HUDEP-2 (cell line): ENCODE measurements around the gene CYRIA.
A peak's percentile ranks its signal among the peaks of the same experiment; 100 is the strongest.

Source experiments
- DNase-seq, 76 experiments: peaks; one replicate each; lab custom pipeline; 2025; ENCODE audit not compliant: unreplicated experiment in 76 of 76; lab: John Stamatoyannopoulos, UW

CYRIA gene

DNA sequence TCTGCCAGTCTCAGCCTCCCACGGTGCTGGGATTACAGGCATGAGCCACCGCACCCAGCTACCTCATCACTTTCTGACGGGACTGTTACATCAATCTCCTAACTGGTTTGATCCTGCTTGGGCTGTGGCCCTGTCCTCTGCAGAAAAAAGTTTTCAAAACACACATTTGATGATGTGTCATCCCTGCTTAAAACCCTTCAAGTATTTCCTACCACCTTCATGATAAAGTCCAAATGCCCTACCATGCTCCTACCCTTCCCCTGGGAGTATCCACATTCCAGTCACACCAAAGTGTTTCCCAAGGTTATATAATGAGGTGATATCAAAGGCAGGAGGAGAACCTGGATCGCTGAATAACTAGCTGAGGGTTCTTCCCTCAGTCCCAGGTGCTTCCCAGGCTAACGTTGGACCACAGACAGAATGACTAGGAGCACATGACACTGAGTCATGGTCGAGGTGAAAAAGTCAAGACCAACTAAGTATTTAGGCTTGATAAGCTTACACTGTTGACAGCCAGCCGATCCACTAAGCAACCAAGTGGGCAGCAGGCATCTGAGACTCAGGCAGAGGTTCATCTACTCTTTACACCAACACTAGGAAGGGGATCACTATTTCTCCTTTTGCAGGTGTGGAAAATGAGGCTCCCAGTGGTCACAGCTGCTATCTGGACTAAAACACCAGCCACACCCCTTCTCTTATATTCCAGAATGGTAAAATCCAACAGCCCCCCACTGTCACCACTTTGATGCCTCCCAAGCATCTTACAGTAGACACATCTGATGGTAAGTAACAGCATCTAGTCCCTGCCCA is 31.8 kb downstream of the CYRIA start:
- peak in 7 of 76 experiments; percentile 8 to 32 (median 24) for DNase-seq

- DNase-seq, result no peak
These were observed 33.0 kb downstream of the CYRIA start for GRCh38 chr2:16632598-16632997.

DNA sequence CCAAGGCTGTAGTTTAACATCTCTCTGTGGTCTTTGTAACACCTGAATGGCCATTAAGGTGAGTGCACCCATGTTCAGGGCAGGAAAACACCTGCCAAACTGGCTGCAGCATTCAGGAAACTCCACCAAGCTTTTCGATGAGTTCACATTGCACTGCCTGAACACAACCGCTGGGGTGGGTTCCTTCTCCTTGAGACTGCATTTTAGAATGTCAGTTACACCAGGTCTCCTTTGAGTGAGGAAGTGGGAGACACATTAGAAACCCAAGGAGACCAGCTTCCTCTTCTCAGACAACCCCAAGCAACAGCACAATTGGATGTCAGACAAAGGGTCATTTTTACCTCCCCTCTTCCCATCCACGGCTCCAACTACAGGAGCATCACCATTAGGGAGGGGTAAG is 35.2 kb downstream of the CYRIA start:
- no peak for DNase-seq

GRCh38 chr2:16629770-16630169 is 35.9 kb downstream of the CYRIA start:
- no peak for DNase-seq

GRCh38 chr2:16629044-16629443 is 36.6 kb downstream of the CYRIA start:
- DNase-seq, result peak in 6 of 76 experiments; percentile 9 to 18 (median 14)

- DNase-seq, result no peak
These were observed 37.3 kb downstream of the CYRIA start for GRCh38 chr2:16628314-16628713.

DNA sequence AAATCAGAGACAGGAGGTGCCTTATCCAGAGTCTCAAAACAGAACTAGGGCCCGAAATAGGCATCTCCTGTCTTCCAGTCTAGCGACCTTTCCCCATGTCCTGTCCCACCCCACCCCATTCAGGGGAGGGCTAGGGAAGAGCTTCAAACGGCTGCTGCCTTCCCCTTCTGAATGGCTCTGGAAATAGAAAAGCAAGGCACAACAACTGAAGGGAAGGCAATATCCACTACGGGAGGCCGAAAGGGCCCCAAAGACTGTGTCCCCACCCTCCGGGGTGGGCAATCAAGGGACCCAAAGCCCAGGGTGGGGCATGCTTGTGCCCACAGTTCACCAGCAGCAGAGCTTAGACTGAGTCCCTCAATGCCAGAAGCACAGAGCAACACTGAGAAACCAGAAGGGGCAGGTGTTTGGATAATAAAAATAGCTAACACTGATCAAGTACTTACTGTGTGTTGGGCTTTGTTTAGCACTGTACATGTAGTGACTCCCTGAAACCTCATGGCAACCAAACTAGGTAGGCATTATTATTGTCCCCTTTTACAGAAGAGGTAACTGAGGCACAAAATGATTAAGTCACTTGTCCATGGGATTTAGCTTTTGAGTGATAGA is 38.5 kb downstream of the CYRIA start:
- no peak for DNase-seq

DNA sequence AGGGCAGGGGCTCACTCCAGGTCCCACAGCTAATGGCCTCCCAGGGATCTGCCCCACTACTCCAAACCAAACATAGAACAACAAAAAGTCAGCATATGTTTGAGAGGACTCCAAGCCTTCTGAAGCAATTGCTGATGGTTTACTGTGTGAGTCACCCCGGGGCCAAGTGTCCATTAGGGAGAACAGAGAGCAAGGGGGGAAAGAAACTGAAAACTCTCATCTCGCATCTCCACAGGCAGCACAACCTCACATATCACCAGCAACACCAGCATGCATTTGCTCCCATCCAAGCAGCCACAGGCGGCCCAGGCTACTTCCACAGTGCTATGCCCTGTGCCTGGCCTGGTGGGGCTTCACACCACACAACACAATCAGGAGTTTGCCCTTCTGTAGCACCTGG is 39.1 kb downstream of the CYRIA start:
- no peak for DNase-seq

GRCh38 chr2:16625759-16626158 is 39.9 kb downstream of the CYRIA start:
- DNase-seq, result no peak

GRCh38 chr2:16625201-16625729 is 40.4 kb downstream of the CYRIA start:
- DNase-seq, result peak in 35 of 76 experiments; percentile 7 to 76 (median 28)

- DNase-seq, result no peak
These were observed 41.2 kb downstream of the CYRIA start for GRCh38 chr2:16624436-16624780.

DNA sequence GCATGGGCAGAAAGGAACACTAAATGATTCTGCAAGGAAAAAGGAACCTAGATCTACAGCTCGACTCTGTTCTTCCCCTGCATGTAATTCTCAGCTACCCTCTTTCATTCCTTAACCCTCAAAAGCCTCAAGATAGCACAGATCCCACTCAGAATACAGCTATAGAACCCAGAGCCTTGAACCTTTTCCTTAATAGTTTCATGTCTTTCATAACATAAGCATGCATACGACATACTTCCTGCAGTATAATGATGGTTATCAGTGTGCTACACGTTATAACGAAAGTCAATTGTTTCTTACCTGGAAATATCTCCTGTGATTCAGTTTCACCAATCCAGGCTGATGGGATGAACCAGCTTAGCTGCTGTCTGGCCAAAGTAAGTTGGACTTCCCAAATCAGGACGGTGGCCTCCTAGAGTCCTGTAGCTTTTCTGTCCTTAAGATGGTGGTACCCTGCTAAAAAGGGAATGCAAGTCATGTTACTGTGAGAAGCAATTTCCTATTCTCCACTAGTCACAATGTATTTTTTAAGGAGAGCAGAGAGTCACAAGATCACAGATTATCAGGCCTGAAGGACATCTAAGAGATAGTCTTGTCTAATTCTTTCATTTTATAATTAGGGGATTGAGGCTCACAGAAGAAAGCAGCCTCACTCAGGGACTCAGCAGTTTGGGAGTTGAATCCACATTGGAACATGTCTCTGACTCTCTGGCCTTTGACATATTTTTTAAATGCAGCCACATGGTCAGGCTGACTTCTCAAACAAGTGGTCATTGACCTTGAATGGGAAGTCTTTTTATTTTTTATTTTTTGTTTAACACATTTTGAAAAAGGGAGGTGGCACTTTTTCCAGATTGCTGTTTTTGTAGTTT is 41.8 kb downstream of the CYRIA start:
- DNase-seq, result no peak

DNA sequence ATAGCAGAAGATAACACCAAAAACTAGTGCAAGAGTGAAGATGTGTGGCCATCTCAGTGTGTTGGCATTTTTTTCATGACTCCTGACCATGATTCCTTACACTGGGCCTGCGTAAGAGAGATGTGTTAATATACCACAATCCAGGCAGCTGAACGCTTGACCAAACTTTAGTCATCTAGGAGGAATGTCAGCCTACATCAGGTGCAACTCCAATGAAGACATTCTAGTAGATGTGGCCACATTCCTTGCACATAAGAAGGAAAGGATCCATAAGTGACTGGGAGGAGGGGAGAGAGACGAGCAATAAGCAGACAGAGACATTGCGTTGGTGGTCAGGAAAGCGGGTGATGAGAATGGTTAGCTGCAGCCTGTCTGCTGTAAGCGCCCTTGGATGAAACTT is 42.6 kb downstream of the CYRIA start:
- no peak for DNase-seq

DNA sequence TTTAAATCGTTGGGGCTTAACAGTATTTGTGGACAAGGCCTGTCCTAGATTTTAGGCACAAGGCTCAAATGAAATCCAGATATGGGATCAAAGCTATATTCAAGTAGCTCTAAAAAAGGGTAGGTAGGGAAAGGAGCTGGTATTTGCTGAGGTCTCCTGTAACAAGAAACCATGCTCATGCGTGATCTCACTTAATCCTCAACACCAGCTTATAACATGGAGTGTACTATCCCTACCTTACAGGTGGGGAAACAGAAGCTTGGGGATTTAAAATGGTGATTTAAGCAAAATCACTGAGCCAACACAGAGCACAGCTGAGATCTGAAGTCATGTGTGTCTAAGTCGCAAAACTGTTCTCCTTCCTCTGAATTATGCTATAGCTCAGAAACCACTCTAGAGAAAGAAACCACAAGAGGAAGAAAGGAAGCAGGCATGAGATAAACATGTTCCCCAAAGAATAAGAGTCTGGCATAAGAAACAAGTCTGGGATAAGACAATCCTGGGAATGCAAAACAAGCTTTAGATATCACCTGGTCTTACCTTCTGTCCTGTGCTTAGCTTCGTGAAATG is 43.1 kb downstream of the CYRIA start:
- DNase-seq, result no peak

DNA sequence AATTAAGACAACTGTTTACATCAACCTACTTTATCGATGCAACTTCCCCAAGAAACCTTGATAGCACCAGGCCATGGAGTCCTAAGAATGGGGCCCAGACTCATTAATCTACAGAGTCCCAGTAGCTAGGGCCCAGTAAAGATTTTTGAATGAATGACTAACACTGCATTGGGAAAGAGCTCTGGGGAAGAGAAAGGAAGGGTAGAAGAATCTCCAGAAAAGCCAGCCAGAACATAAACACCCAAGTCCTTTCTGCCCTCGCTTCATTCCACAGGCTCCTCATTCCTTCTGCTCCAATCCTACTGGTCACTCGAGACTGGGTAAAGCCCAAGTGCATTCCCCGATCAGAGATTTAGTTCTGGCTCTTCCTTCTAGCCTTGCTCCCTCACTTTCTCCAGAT is 44.3 kb downstream of the CYRIA start:
- no peak for DNase-seq

GRCh38 chr2:16620590-16620989 is 45.0 kb downstream of the CYRIA start:
- DNase-seq, result no peak

DNA sequence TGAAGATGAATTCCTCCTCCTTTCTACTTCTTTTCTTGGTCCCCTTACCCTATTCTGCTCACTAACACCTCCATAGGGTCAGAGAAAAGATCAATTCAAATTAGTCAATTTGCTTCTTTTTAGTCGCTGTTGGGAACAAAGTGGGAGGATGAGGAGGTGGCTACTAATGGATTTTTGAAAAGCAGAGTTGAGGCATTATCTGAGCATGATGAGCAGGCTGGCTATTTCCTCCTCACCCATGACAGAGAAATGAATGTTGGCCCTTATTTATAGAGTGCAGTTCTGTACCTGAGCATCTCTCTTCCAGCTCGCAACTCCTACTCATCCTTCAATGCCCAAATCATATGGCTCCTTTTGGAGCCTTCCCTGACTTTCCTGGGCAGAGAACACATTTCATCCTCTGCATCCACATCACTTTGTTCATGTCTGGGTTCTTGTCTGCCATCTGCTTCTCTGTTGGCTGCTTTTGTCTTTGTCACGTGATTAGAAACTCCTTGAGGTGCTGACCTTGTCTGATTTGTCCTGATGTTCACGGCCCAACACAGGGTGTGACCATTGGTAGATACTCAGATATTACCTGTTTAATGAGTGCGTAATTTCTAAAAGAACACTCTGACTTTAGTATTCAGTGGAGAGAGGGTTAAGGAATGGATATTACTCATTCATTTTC is 45.9 kb downstream of the CYRIA start:
- no peak for DNase-seq

GRCh38 chr2:16617282-16618266 is 48.1 kb downstream of the CYRIA start:
- DNase-seq, result peak in 7 of 76 experiments; percentile 7 to 32 (median 11)
